ENCODE measurements around the gene TEX261.

TEX261 gene

GRCh38 chr2:70954886-70955285, 39.8 kb downstream of the TEX261 start:
- DNase-seq (ENCODE audit: low read depth) = no peak
- H3K4me3 ChIP-seq (replicated peaks; ENCODE audit: low read depth, low read length) = no peak overlapping the region
- TF ChIP-seq, protein P1, sequence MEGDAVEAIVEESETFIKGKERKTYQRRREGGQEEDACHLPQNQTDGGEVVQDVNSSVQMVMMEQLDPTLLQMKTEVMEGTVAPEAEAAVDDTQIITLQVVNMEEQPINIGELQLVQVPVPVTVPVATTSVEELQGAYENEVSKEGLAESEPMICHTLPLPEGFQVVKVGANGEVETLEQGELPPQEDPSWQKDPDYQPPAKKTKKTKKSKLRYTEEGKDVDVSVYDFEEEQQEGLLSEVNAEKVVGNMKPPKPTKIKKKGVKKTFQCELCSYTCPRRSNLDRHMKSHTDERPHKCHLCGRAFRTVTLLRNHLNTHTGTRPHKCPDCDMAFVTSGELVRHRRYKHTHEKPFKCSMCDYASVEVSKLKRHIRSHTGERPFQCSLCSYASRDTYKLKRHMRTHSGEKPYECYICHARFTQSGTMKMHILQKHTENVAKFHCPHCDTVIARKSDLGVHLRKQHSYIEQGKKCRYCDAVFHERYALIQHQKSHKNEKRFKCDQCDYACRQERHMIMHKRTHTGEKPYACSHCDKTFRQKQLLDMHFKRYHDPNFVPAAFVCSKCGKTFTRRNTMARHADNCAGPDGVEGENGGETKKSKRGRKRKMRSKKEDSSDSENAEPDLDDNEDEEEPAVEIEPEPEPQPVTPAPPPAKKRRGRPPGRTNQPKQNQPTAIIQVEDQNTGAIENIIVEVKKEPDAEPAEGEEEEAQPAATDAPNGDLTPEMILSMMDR (IDR thresholded peaks at IDR 0.05; ENCODE audit: low read length, missing control alignments) = no peak

DNA sequence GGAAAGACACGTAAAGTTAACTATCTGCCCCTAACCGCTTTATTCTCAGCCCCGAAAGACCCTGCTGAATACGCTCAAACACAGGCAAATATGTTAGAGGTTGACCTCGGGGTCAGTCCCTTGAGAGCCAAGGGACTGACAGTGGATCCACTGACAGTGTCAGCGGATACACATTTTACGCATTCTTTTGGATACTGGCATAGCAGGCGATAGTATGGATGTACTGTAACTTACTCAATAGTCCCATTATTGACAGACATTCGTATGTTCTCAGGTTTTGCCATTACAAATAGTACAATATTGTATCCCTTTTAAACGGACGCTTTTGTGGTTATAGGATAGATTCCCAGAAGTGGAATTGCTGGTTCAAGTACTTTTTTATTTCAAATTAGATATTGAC, 45.6 kb downstream of the TEX261 start:
- no peak for DNase-seq (ENCODE audit: low read depth)
- no peak overlapping the region for H3K4me3 ChIP-seq (replicated peaks; ENCODE audit: low read depth, low read length)
- TF ChIP-seq, protein P1 (IDR thresholded peaks at IDR 0.05; ENCODE audit: low read length, missing control alignments) = no peak

- H3K4me3 ChIP-seq (replicated peaks; ENCODE audit: low read depth, low read length) = peak overlapping the region; percentile 43
- peak; percentile 76 for DNase-seq (ENCODE audit: low read depth)
- TF ChIP-seq, protein P1 (IDR thresholded peaks at IDR 0.05; ENCODE audit: low read length, missing control alignments) = peak; percentile 87
These were observed 46.2 kb downstream of the TEX261 start for GRCh38 chr2:70948337-70949003.

GRCh38 chr2:70947556-70948184, 47.0 kb downstream of the TEX261 start:
- H3K4me3 ChIP-seq (replicated peaks; ENCODE audit: low read depth, low read length) = no peak overlapping the region
- TF ChIP-seq, protein P1 (IDR thresholded peaks at IDR 0.05; ENCODE audit: low read length, missing control alignments) = no peak
- DNase-seq (ENCODE audit: low read depth) = peak; percentile 52

DNA sequence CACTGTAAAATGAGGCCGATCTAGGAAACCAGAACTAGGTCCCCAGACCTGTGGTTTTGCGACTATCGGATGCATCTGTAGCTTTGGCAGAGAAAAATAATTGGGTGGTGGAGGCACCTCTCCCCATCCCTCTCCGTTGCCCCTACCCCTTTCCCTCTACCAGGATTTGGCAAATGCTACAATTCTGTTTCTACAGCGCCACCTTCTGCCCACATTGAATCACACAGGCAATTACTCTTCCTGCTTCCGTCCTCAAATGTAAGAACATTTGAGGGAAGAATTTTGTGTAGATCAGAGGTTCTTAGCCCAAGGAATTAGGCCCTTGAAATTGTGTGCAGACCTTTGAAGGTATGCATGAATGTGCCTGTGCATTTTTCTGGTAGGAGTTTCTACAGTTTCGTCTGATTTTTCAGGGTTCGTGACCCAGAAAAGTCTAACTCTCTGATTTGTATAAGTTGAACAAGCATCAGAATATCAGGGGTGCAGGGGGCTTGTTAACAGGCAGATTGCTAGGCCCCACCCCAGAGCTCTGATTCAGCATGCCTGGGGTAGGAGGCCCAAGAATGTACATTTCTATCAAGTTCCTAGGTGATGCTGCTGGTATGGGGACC, 47.7 kb downstream of the TEX261 start:
- DNase-seq (ENCODE audit: low read depth) = peak; percentile 73
- no peak overlapping the region for H3K4me3 ChIP-seq (replicated peaks; ENCODE audit: low read depth, low read length)
- TF ChIP-seq, protein P1 (IDR thresholded peaks at IDR 0.05; ENCODE audit: low read length, missing control alignments) = peak; percentile 85

- no peak overlapping the region for H3K4me3 ChIP-seq (replicated peaks; ENCODE audit: low read depth, low read length)
- TF ChIP-seq, protein P1 (IDR thresholded peaks at IDR 0.05; ENCODE audit: low read length, missing control alignments) = no peak
- no peak for DNase-seq (ENCODE audit: low read depth)
These were observed 50.5 kb downstream of the TEX261 start for GRCh38 chr2:70944111-70944690.

Measured in fibroblast of pulmonary artery (primary cell).